AG10803 (cell line): ENCODE results near the gene TRABD.

Experiments
- DNase-seq: peaks from one replicate; pipeline ENCODE4 v3.0.0; 2010; ENCODE audit warnings: low read depth
- H3K4me3 ChIP-seq: 2 replicates; pipeline ENCODE4 v1.5.1; 2011; ENCODE audit warnings: mild to moderate bottlenecking, low read length, control low read depth
- CTCF ChIP-seq: conservative IDR thresholded peaks from 2 replicates; pipeline ENCODE4 v1.5.1; 2011; ENCODE audit warnings: mild to moderate bottlenecking, low read length, control low read depth, inconsistent platforms

The TRABD gene

GRCh38 chr22:50217543-50218152 is 31.9 kb downstream of the TRABD start:
- H3K4me3 ChIP-seq: no peak overlapping the region
- TF ChIP-seq CTCF: no peak
- no peak for DNase-seq

GRCh38 chr22:50218153-50218995 is 32.7 kb downstream of the TRABD start:
- no peak overlapping the region for H3K4me3 ChIP-seq
- no peak for DNase-seq

GRCh38 chr22:50218996-50219727 is 33.4 kb downstream of the TRABD start:
- TF ChIP-seq CTCF: no peak
- DNase-seq: peak; percentile 75
- H3K4me3 ChIP-seq: no peak overlapping the region

More at GRCh38 chr22:50218153-50218995, 32.7 kb downstream of the TRABD start:
- TF ChIP-seq CTCF: no peak

- DNase-seq: no peak
- no peak overlapping the region for H3K4me3 ChIP-seq
- TF ChIP-seq CTCF: no peak
Measured at GRCh38 chr22:50219800-50220602, 34.3 kb downstream of the TRABD start.

DNA sequence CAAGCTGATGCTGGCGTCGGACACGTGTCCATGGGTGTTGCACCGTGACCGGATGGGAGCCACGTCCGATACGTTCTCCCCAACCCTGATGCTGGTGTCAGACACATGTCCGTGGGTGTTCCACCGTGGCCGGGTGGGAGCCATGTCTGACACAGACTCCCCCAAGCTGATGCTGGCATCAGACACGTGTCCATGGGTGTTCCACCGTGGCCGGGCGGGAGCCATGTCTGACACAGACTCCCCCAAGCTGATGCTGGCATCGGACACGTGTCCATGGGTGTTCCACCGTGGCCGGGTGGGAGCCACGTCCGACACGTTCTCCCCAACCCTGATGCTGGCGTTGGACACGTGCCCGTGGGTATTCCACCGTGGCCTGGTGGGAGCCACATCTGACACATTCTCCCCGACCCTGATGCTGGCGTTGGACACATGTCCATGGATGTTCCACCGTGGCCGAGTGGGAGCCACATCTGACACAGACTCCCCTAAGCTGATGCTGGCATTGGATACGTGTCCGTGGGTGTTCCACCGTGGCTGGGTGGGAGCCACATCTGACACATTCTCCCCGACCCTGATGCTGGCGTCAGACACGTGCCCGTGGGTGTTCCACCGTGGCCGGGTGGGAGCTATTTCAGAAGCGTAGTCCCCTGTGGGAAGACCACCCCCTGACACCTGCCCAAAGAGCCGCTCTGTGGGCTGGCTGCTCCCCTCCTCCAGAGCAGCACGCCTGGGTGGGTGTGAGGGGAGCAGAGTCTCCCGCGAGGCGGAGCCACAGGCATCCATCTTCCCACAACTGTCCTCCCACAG is 35.1 kb downstream of the TRABD start:
- H3K4me3 ChIP-seq: no peak overlapping the region
- DNase-seq: no peak
- TF ChIP-seq CTCF: no peak
